HCT116 (cell line): ENCODE results near the gene GRM1. TPM values are rescaled to one million over a fixed set of nuclear protein-coding genes. Genes with fewer than 3 reads are reported as not detected.

ENCODE experiments used
- ATAC-seq: fragments of 200-7000 bp; cut with Tn5 transposase; 2 replicates; pipeline ENCODE4 v1.9.1; 2020; ENCODE audit warnings: mild to moderate bottlenecking, moderate library complexity
- BruUV-seq: library from RNA; stranded (reverse); fragments of 400-500 nt; replicated peaks from 2 replicates; lab custom pipeline; 2021; lab: Mats Ljungman, UMichigan
- CTCF ChIA-PET: fragments of 300-600 bp; sonication (Branson Sonifier 250); formaldehyde crosslinking; loops from one replicate; lab custom pipeline; 2021; ENCODE audit warnings: antibody characterized with exemption; lab: Charles Lee
- POLR2A ChIA-PET: fragments of 300-600, 350-600 bp; sonication (Branson Sonifier 250); formaldehyde crosslinking; loops from one replicate; lab custom pipeline; 2021; ENCODE audit warnings: antibody characterized with exemption; lab: Charles Lee
- RAD21 ChIA-PET, 2 experiments: fragments of 300-600 bp; sonication (Branson Sonifier 250); formaldehyde crosslinking; loops; one replicate each; lab custom pipeline; 2023; ENCODE audit warnings: low total read pairs in 2 of 2; ENCODE audit not compliant: uncharacterized antibody in 2 of 2, unreplicated experiment in 2 of 2, low non-redundant PET in 1 of 2; lab: Charles Lee
- DNase-seq: peaks from one replicate; pipeline ENCODE4 v3.0.0-alpha.2; 2010; ENCODE audit warnings: low read depth, low spot score
- H2AFZ ChIP-seq: fragments of 200-600 bp; shearing (Covaris generic), sonication (generic); 2 replicates; pipeline ENCODE4 v1.6.1; 2017; ENCODE audit warnings: low read depth, mixed run types, mixed read lengths, antibody characterized with exemption, low read length; ENCODE audit not compliant: poor library complexity, severe bottlenecking
- H3K27ac ChIP-seq: 2 replicates; pipeline ENCODE4 v1.5.1; 2012; ENCODE audit warnings: low read depth, low read length
- H3K27me3 ChIP-seq: fragments of 200-600 bp; sonication (generic); 2 replicates; pipeline ENCODE4 v1.6.1; 2016; ENCODE audit warnings: mixed run types, low read length, mixed read lengths; ENCODE audit not compliant: insufficient read depth
- H3K36me3 ChIP-seq, 2 experiments: fragments of 200-500 bp in 1 of 2; fragments of 200-600 bp in 1 of 2; sonication (Bioruptor generic) in 1 of 2; sonication (generic) in 1 of 2; 2 replicates each; pipeline versions ENCODE4 v1.5.1 to v1.6.1; 2014 to 2016; ENCODE audit warnings: low read length in 2 of 2, inconsistent platforms in 1 of 2, mixed read lengths in 1 of 2, mixed run types in 1 of 2; ENCODE audit not compliant: insufficient read depth in 2 of 2, control insufficient read depth in 1 of 2
- H3K4me1 ChIP-seq, 2 experiments: fragments of 200-600 bp in 1 of 2; sonication (generic) in 1 of 2; 2 replicates each; pipeline versions ENCODE4 v1.5.1 to v1.6.1; 2012 to 2017; ENCODE audit warnings: low read length in 2 of 2, inconsistent platforms in 1 of 2, mild to moderate bottlenecking in 1 of 2, mixed read lengths in 1 of 2, mixed run types in 1 of 2, moderate library complexity in 1 of 2; ENCODE audit not compliant: insufficient read depth in 2 of 2, control insufficient read depth in 1 of 2
- H3K4me2 ChIP-seq: fragments of 200-600 bp; sonication (generic); 2 replicates; pipeline ENCODE4 v1.6.1; 2017; ENCODE audit warnings: mixed run types, low read length, mixed read lengths
- H3K4me3 ChIP-seq, 2 experiments: fragments of 200-600 bp in 1 of 2; sonication (generic) in 1 of 2; replicated peaks in 1 of 2; 2 replicates each; pipeline ENCODE4 v1.5.1; 2011 to 2016; ENCODE audit warnings: low read length in 2 of 2, control low read depth in 1 of 2, low read depth in 1 of 2, mild to moderate bottlenecking in 1 of 2, mixed read lengths in 1 of 2, mixed run types in 1 of 2
- H3K79me2 ChIP-seq: fragments of 200-600 bp; sonication (generic); 2 replicates; pipeline ENCODE4 v1.6.1; 2017; ENCODE audit warnings: mild to moderate bottlenecking, mixed run types, low read length, moderate library complexity, mixed read lengths; ENCODE audit not compliant: insufficient read depth
- H3K9ac ChIP-seq: fragments of 200-600 bp; sonication (generic); 2 replicates; pipeline ENCODE4 v1.6.1; 2016; ENCODE audit warnings: low read length, mixed read lengths
- H3K9me2 ChIP-seq: fragments of 200-600 bp; sonication (generic), shearing (Covaris generic); 2 replicates; pipeline ENCODE4 v1.6.1; 2017; ENCODE audit warnings: mixed run types, mild to moderate bottlenecking, moderate library complexity; ENCODE audit not compliant: insufficient read depth
- H3K9me3 ChIP-seq, 2 experiments: fragments of 200-500 bp in 1 of 2; fragments of 200-600 bp in 1 of 2; sonication (Bioruptor generic) in 1 of 2; sonication (generic) in 1 of 2; 2 replicates each; pipeline ENCODE4 v1.6.1; 2014 to 2017; ENCODE audit warnings: low read length in 2 of 2, mixed read lengths in 2 of 2, inconsistent platforms in 1 of 2, low read depth in 1 of 2, mild to moderate bottlenecking in 1 of 2, mixed run types in 1 of 2, moderate library complexity in 1 of 2; ENCODE audit not compliant: control insufficient read depth in 1 of 2, insufficient read depth in 1 of 2
- H4K20me1 ChIP-seq: fragments of 200-600 bp; sonication (generic), shearing (Covaris generic); 2 replicates; pipeline ENCODE4 v1.6.1; 2017; ENCODE audit warnings: mixed run types, mild to moderate bottlenecking, moderate library complexity; ENCODE audit not compliant: insufficient read depth
- ATF3 ChIP-seq: IDR thresholded peaks from 2 replicates; pipeline ENCODE4 v1.6.1; 2012
- CBX3 ChIP-seq: IDR thresholded peaks from 2 replicates; pipeline ENCODE4 v1.6.1; 2012; ENCODE audit warnings: low read depth
- CEBPB ChIP-seq: IDR thresholded peaks from 2 replicates; pipeline ENCODE4 v1.6.1; 2012; ENCODE audit warnings: low read depth
- EGR1 ChIP-seq: IDR thresholded peaks from 2 replicates; pipeline ENCODE4 v1.6.1; 2012; ENCODE audit warnings: low read depth
- EZH2 ChIP-seq: fragments of 200-600 bp; sonication (generic); IDR thresholded peaks from 2 replicates; pipeline ENCODE4 v1.6.1; 2017; ENCODE audit warnings: antibody characterized with exemption, mixed run types
- FOSL1 ChIP-seq: IDR thresholded peaks from 2 replicates; pipeline ENCODE4 v1.6.1; 2012; ENCODE audit warnings: low read depth
- JUND ChIP-seq: IDR thresholded peaks from 2 replicates; pipeline ENCODE4 v1.6.1; 2012
- POLR2A ChIP-seq: IDR thresholded peaks from 2 replicates; pipeline ENCODE4 v1.7.0; 2011; ENCODE audit warnings: borderline replicate concordance; ENCODE audit not compliant: insufficient read depth, insufficient read length; ENCODE audit errors: extremely low read depth
- POLR2AphosphoS5 ChIP-seq: IDR thresholded peaks from 2 replicates; pipeline ENCODE4 v1.6.1; 2011; ENCODE audit warnings: mild to moderate bottlenecking, low read depth, low read length, moderate library complexity
- REST ChIP-seq: IDR thresholded peaks from 2 replicates; pipeline ENCODE4 v1.6.1; 2012; ENCODE audit warnings: low read depth
- SIN3A ChIP-seq: IDR thresholded peaks from 2 replicates; pipeline ENCODE4 v1.6.1; 2012; ENCODE audit warnings: low read depth
- SP1 ChIP-seq: IDR thresholded peaks from 2 replicates; pipeline ENCODE4 v1.6.1; 2012; ENCODE audit warnings: low read depth
- TCF7L2 ChIP-seq: IDR thresholded peaks from 2 replicates; pipeline ENCODE4 v1.7.0; 2011; ENCODE audit warnings: borderline replicate concordance, inconsistent platforms; ENCODE audit not compliant: insufficient read depth, insufficient read length; ENCODE audit errors: extremely low read depth
- ZBTB33 ChIP-seq: IDR thresholded peaks from 2 replicates; pipeline ENCODE4 v1.6.1; 2011; ENCODE audit warnings: mild to moderate bottlenecking, low read length, moderate library complexity; ENCODE audit not compliant: insufficient replicate concordance; ENCODE audit errors: extremely low read depth
- ZNF274 ChIP-seq: fragments of 200-500 bp; sonication (Bioruptor generic); IDR thresholded peaks from 2 replicates; pipeline ENCODE4 v1.6.1; 2014; ENCODE audit warnings: mild to moderate bottlenecking, low read depth, low read length, inconsistent platforms
- intact Hi-C: fragments of 100-400 bp; cut with micrococcal nuclease; formaldehyde crosslinking; loops from 2 replicates; pipeline ENCODE4 v1.10.0; 2022
- total RNA-seq: library from RNA; stranded (reverse); gene quantifications from one replicate; pipeline ENCODE4 v1.2.1, GENCODE V29; 2021; ENCODE audit not compliant: unreplicated experiment

GRM1 gene
- total RNA-seq, 1 experiment from 2014 or later = not detected

GRCh38 chr6:146009338-146009737 lies 19.5 kb upstream of the GRM1 start:
- H3K9ac ChIP-seq = no peak overlapping the region
- RAD21 ChIA-PET = no interaction called here
- H3K4me1 ChIP-seq = no peaks in the 10 kb centered on the region
- H2AFZ ChIP-seq = no peak overlapping the region
- H3K27me3 ChIP-seq = peaks cover 10% of the 10 kb centered on the region
- H3K36me3 ChIP-seq = no peaks in the 10 kb centered on the region
- intact Hi-C loops = no loop called here
- ATAC-seq = no peak
- no peaks in the 10 kb centered on the region for H3K9me2 ChIP-seq
- no peaks in the 10 kb centered on the region for H4K20me1 ChIP-seq
- no peak overlapping the region for H3K4me3 ChIP-seq
- BruUV-seq = no TSS peak
- H3K79me2 ChIP-seq = no peaks in the 10 kb centered on the region
- no peak for DNase-seq
- POLR2A ChIA-PET = no interaction called here
- H3K4me2 ChIP-seq = no peak overlapping the region
- no peaks in the 10 kb centered on the region for H3K9me3 ChIP-seq
- CTCF ChIA-PET = no interaction called here
- TF ChIP-seq EZH2 = no peak
- no peak for TF ChIP-seq ZBTB33
- no peak for TF ChIP-seq CBX3
- no peak for TF ChIP-seq CEBPB
- TF ChIP-seq TCF7L2 = no peak
- TF ChIP-seq ATF3 = no peak
- TF ChIP-seq POLR2A = no peak
- no peak for TF ChIP-seq ZNF274
- TF ChIP-seq JUND = no peak
- H3K27ac ChIP-seq = no peak overlapping the region

GRCh38 chr6:146014233-146014632 lies 14.6 kb upstream of the GRM1 start:
- H3K27ac ChIP-seq = no peak overlapping the region
- H3K9ac ChIP-seq = no peak overlapping the region
- CTCF ChIA-PET = no interaction called here
- 0 out of 2 replicates have a peak, but pooled peaks cover 3% of the 10 kb centered on the region for H3K27me3 ChIP-seq
- H3K4me1 ChIP-seq = no peaks in the 10 kb centered on the region
- no TSS peak for BruUV-seq
- no peaks in the 10 kb centered on the region for H3K36me3 ChIP-seq
- H3K9me2 ChIP-seq = no peaks in the 10 kb centered on the region
- H4K20me1 ChIP-seq = no peaks in the 10 kb centered on the region
- DNase-seq (no peak), ATAC-seq (no peak)
- no peak overlapping the region for H3K4me2 ChIP-seq
- RAD21 ChIA-PET = no interaction called here
- intact Hi-C loops = no loop called here
- H3K4me3 ChIP-seq = no peak overlapping the region
- POLR2A ChIA-PET = no interaction called here
- H3K79me2 ChIP-seq = no peaks in the 10 kb centered on the region
- H2AFZ ChIP-seq = no peak overlapping the region
- H3K9me3 ChIP-seq = no peaks in the 10 kb centered on the region
- no peak for TF ChIP-seq FOSL1
- TF ChIP-seq POLR2AphosphoS5 = no peak
- TF ChIP-seq ATF3 = no peak
- no peak for TF ChIP-seq REST
- TF ChIP-seq CBX3 = no peak
- TF ChIP-seq SP1 = no peak
- no peak for TF ChIP-seq EZH2
- TF ChIP-seq TCF7L2 = no peak
- no peak for TF ChIP-seq EGR1
- no peak for TF ChIP-seq SIN3A
